Fibroblast of lung (primary cell): ENCODE results near the gene PTPRA. TPM values are rescaled to one million over a fixed set of nuclear protein-coding genes. Genes with fewer than 3 reads are reported as not detected.

Experiments
- DNase-seq, 2 donors: peaks; one replicate each; pipeline versions ENCODE4 v3.0.0 to v3.0.0-alpha.2; 2010; ENCODE audit warnings: low read depth in 2 of 2
- H2AFZ ChIP-seq: 2 replicates; pipeline ENCODE4 v1.5.1; 2012; ENCODE audit warnings: low read length, control low read depth, inconsistent platforms
- H3K27ac ChIP-seq: 2 replicates; pipeline ENCODE4 v1.5.1; 2011; ENCODE audit warnings: low read length, control low read depth; ENCODE audit not compliant: insufficient read depth
- H3K27me3 ChIP-seq: 2 replicates; pipeline ENCODE4 v1.5.1; 2011; ENCODE audit warnings: mild to moderate bottlenecking, low read length; ENCODE audit not compliant: control insufficient read depth, insufficient read depth
- H3K36me3 ChIP-seq: 2 replicates; pipeline ENCODE4 v1.5.1; 2011; ENCODE audit warnings: low read length; ENCODE audit not compliant: control insufficient read depth, insufficient read depth
- H3K4me1 ChIP-seq: 2 replicates; pipeline ENCODE4 v1.5.1; 2011; ENCODE audit warnings: low read length; ENCODE audit not compliant: control insufficient read depth, insufficient read depth; ENCODE audit errors: extremely low read depth
- H3K4me2 ChIP-seq: 2 replicates; pipeline ENCODE4 v1.5.1; 2011; ENCODE audit warnings: low read length, control low read depth; ENCODE audit not compliant: insufficient read depth; ENCODE audit errors: extremely low read depth
- H3K4me3 ChIP-seq, 4 experiments: fragments of 200-600 bp in 1 of 4; sonication (generic) in 1 of 4; replicated peaks in 1 of 4; 2 replicates each; pipeline ENCODE4 v1.5.1; 2011 to 2016; ENCODE audit warnings: low read length in 4 of 4, low read depth in 3 of 4, mild to moderate bottlenecking in 3 of 4, control low read depth in 2 of 4, inconsistent platforms in 1 of 4, mixed read lengths in 1 of 4; ENCODE audit not compliant: insufficient read depth in 1 of 4; ENCODE audit errors: control extremely low read depth in 1 of 4
- H3K79me2 ChIP-seq: 2 replicates; pipeline ENCODE4 v1.5.1; 2012; ENCODE audit warnings: mild to moderate bottlenecking, low read length, inconsistent platforms; ENCODE audit not compliant: control insufficient read depth, insufficient read depth
- H3K9ac ChIP-seq: 2 replicates; pipeline ENCODE4 v1.5.1; 2011; ENCODE audit warnings: mild to moderate bottlenecking, low read length, control low read depth; ENCODE audit not compliant: insufficient read depth
- H3K9me3 ChIP-seq: 2 replicates; pipeline ENCODE4 v1.5.1; 2012; ENCODE audit warnings: low read depth, low read length; ENCODE audit not compliant: control insufficient read depth, insufficient read depth
- H4K20me1 ChIP-seq: 2 replicates; pipeline ENCODE4 v1.5.1; 2011; ENCODE audit warnings: low read length; ENCODE audit not compliant: control insufficient read depth, insufficient read depth; ENCODE audit errors: extremely low read depth
- EZH2 ChIP-seq: IDR thresholded peaks from 2 replicates; pipeline ENCODE4 v1.5.1; 2012; ENCODE audit warnings: low read length, control low read depth, mild to moderate bottlenecking; ENCODE audit errors: missing control alignments
- polyA plus RNA-seq, 2 donors: library from polyadenylated mRNA; depleted of rRNA in 1 of 2; stranded (reverse) in 1 of 2; unstranded in 1 of 2; fragments of >200 nt; gene quantifications; 2 replicates each; pipeline ENCODE4 v1.2.1, GENCODE V29; 2011 to 2012; ENCODE audit warnings: missing spikeins in 1 of 2
- total RNA-seq: library from RNA; depleted of rRNA; stranded (reverse); fragments of >200 nt; gene quantifications from 2 replicates; pipeline ENCODE4 v1.2.1, GENCODE V29; 2014
- TF ChIP-seq, protein P1 (sequence below), 2 donors: IDR thresholded peaks in 1 of 2; conservative IDR thresholded peaks in 1 of 2; 1 replicate in 1 of 2; 2 replicates in 1 of 2; pipeline ENCODE4 v1.5.1; 2011 to 2012; ENCODE audit warnings: low read length in 2 of 2, control low read depth in 1 of 2, inconsistent platforms in 1 of 2, low read depth in 1 of 2, mild to moderate bottlenecking in 1 of 2

The PTPRA gene
- total and polyA plus RNA-seq, 2 donors (not counting 1 experiment from before 2014, with no cell fraction given) = 27.9 to 127 TPM

- Histone ChIP-seq H2AFZ (no peak overlapping the region), H3K27ac (no peak overlapping the region), H3K4me3 (no peak overlapping the region), H3K79me2 (no peaks in the 10 kb centered on the region), H3K9ac (no peak overlapping the region), H3K9me3 (no peaks in the 10 kb centered on the region), H3K36me3 (no peaks in the 10 kb centered on the region), H3K27me3 (peaks cover 25% of the 10 kb centered on the region), H4K20me1 (no peaks in the 10 kb centered on the region), H3K4me2 (no peak overlapping the region), H3K4me1 (peaks cover 7% of the 10 kb centered on the region)
- DNase-seq = no peak
- TF ChIP-seq, protein P1, sequence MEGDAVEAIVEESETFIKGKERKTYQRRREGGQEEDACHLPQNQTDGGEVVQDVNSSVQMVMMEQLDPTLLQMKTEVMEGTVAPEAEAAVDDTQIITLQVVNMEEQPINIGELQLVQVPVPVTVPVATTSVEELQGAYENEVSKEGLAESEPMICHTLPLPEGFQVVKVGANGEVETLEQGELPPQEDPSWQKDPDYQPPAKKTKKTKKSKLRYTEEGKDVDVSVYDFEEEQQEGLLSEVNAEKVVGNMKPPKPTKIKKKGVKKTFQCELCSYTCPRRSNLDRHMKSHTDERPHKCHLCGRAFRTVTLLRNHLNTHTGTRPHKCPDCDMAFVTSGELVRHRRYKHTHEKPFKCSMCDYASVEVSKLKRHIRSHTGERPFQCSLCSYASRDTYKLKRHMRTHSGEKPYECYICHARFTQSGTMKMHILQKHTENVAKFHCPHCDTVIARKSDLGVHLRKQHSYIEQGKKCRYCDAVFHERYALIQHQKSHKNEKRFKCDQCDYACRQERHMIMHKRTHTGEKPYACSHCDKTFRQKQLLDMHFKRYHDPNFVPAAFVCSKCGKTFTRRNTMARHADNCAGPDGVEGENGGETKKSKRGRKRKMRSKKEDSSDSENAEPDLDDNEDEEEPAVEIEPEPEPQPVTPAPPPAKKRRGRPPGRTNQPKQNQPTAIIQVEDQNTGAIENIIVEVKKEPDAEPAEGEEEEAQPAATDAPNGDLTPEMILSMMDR (conservative IDR thresholded peaks at IDR 0.05 in 1 of 2, IDR thresholded peaks at IDR 0.05 in 1 of 2; ENCODE audit: low read depth in 1 of 2, low read length in 2 of 2) = no peak
- no peak for TF ChIP-seq EZH2
Observed at GRCh38 chr20:3077618-3078134, 204.4 kb downstream of the PTPRA start.

GRCh38 chr20:3080939-3081388, 207.7 kb downstream of the PTPRA start:
- Histone ChIP-seq H3K36me3 (no peaks in the 10 kb centered on the region), H3K79me2 (no peaks in the 10 kb centered on the region), H3K4me1 (peaks cover 7% of the 10 kb centered on the region), H4K20me1 (no peaks in the 10 kb centered on the region), H3K27ac (no peak overlapping the region), H3K9me3 (no peaks in the 10 kb centered on the region), H3K9ac (no peak overlapping the region), H3K4me2 (peak overlapping the region; percentile 44), H3K27me3 (peaks cover 40% of the 10 kb centered on the region), H3K4me3 (no peak overlapping the region), H2AFZ (no peak overlapping the region)
- TF ChIP-seq EZH2 = no peak
- TF ChIP-seq, protein P1 (conservative IDR thresholded peaks at IDR 0.05 in 1 of 2, IDR thresholded peaks at IDR 0.05 in 1 of 2; ENCODE audit: low read depth in 1 of 2, low read length in 2 of 2) = no peak
- peak; percentile 23 to 76 for DNase-seq

- TF ChIP-seq, protein P1 (conservative IDR thresholded peaks at IDR 0.05 in 1 of 2, IDR thresholded peaks at IDR 0.05 in 1 of 2; ENCODE audit: low read depth in 1 of 2, low read length in 2 of 2) = no peak
- TF ChIP-seq EZH2 = no peak
- Histone ChIP-seq H3K36me3 (no peaks in the 10 kb centered on the region), H3K9ac (no peak overlapping the region), H3K4me1 (peaks cover 7% of the 10 kb centered on the region), H2AFZ (no peak overlapping the region), H4K20me1 (no peaks in the 10 kb centered on the region), H3K4me3 (no peak overlapping the region), H3K4me2 (no peak overlapping the region), H3K9me3 (no peaks in the 10 kb centered on the region), H3K27ac (no peak overlapping the region), H3K79me2 (no peaks in the 10 kb centered on the region), H3K27me3 (peaks cover 40% of the 10 kb centered on the region)
- no peak for DNase-seq
Observed at GRCh38 chr20:3081641-3082040, 208.4 kb downstream of the PTPRA start.
